OCI-LY7 (cell line): ENCODE data around the gene GPLD1. TPM values are rescaled to one million over a fixed set of nuclear protein-coding genes. Genes with fewer than 3 reads are reported as not detected.

Source experiments
- BruUV-seq: library from RNA; stranded (reverse); fragments of 400-500 nt; replicated peaks from 2 replicates; lab custom pipeline; 2021; lab: Mats Ljungman, UMichigan
- CTCF ChIA-PET: fragments of 300-600 bp; sonication (Branson Sonifier 250); formaldehyde crosslinking; loops from one replicate; lab custom pipeline; 2022; ENCODE audit warnings: antibody characterized with exemption; ENCODE audit not compliant: unreplicated experiment; lab: Charles Lee
- POLR2A ChIA-PET: fragments of 300-600 bp; sonication (Branson Sonifier 250); formaldehyde crosslinking; loops from one replicate; lab custom pipeline; 2022; ENCODE audit warnings: antibody characterized with exemption; lab: Charles Lee
- DNase-seq: peaks from one replicate; pipeline ENCODE4 v3.0.0-alpha.2; 2015; ENCODE audit warnings: low spot score
- H2AFZ ChIP-seq: fragments of 200-600 bp; sonication (generic), shearing (Covaris generic); 2 replicates; pipeline ENCODE4 v1.6.1; 2014; ENCODE audit warnings: mild to moderate bottlenecking, antibody characterized with exemption, low read length, moderate library complexity
- H3K27ac ChIP-seq: fragments of 200-600 bp; sonication (generic); 2 replicates; pipeline ENCODE4 v1.5.1; 2014; ENCODE audit warnings: mixed run types, low read depth, mild to moderate bottlenecking, moderate library complexity, low read length, inconsistent platforms; ENCODE audit not compliant: poor library complexity, severe bottlenecking
- H3K36me3 ChIP-seq: fragments of 200-600 bp; sonication (generic); 2 replicates; pipeline ENCODE4 v1.6.1; 2014; ENCODE audit warnings: mild to moderate bottlenecking, antibody characterized with exemption, low read length, moderate library complexity, mixed read lengths; ENCODE audit not compliant: insufficient read depth
- H3K4me1 ChIP-seq: fragments of 200-600 bp; sonication (generic); 2 replicates; pipeline ENCODE4 v1.5.1; 2014; ENCODE audit warnings: mild to moderate bottlenecking, low read length; ENCODE audit not compliant: insufficient read depth, poor library complexity, severe bottlenecking
- H3K4me2 ChIP-seq: fragments of 200-600 bp; sonication (generic); 2 replicates; pipeline ENCODE4 v1.6.1; 2014; ENCODE audit warnings: mild to moderate bottlenecking, low read length
- H3K4me3 ChIP-seq: fragments of 200-600 bp; sonication (generic); 2 replicates; pipeline ENCODE4 v1.5.1; 2014; ENCODE audit warnings: mild to moderate bottlenecking, low read depth, low read length; ENCODE audit not compliant: poor library complexity, severe bottlenecking
- H3K79me2 ChIP-seq: fragments of 200-600 bp; sonication (generic); 2 replicates; pipeline ENCODE4 v1.6.1; 2016; ENCODE audit warnings: low read depth, mild to moderate bottlenecking, low read length, moderate library complexity, mixed read lengths; ENCODE audit not compliant: insufficient read depth
- H3K9me2 ChIP-seq: fragments of 200-600 bp; sonication (generic); 2 replicates; pipeline ENCODE4 v1.6.1; 2016; ENCODE audit warnings: mild to moderate bottlenecking, low read length, mixed read lengths; ENCODE audit not compliant: insufficient read depth
- H3K9me3 ChIP-seq: fragments of 200-600 bp; sonication (generic); 2 replicates; pipeline ENCODE4 v1.6.1; 2014; ENCODE audit warnings: mild to moderate bottlenecking, mixed run types, low read length, mixed read lengths
- H4K20me1 ChIP-seq: fragments of 200-600 bp; sonication (generic); 2 replicates; pipeline ENCODE4 v1.6.1; 2014; ENCODE audit warnings: mild to moderate bottlenecking, antibody characterized with exemption, low read length, moderate library complexity, mixed read lengths; ENCODE audit not compliant: insufficient read depth
- EZH2phosphoT487 ChIP-seq: fragments of 200-600 bp; sonication (generic); IDR thresholded peaks from 2 replicates; pipeline ENCODE4 v1.6.1; 2018; ENCODE audit warnings: low read depth, borderline replicate concordance, mild to moderate bottlenecking, mixed run types, antibody characterized with exemption, low read length, moderate library complexity, mixed read lengths
- intact Hi-C: fragments of 100-400 bp; cut with micrococcal nuclease; formaldehyde crosslinking; loops from one replicate; pipeline ENCODE4 v1.10.0; 2022; ENCODE audit not compliant: unreplicated experiment
- total RNA-seq, 2 experiments: library from RNA; depleted of rRNA in 1 of 2; stranded (reverse); fragments of >200 nt in 1 of 2; shearing (Covaris generic) in 1 of 2; gene quantifications; 2 replicates each; pipeline ENCODE4 v1.2.3, GENCODE V29; 2014 to 2022
- TF ChIP-seq, protein P1 (sequence below): fragments of 200-600 bp; sonication (generic); conservative IDR thresholded peaks from 2 replicates; pipeline ENCODE4 v1.5.1; 2014; ENCODE audit warnings: mild to moderate bottlenecking, antibody characterized with exemption, low read length, moderate library complexity, mixed read lengths

Gene GPLD1
- total RNA-seq, 2 experiments from 2014 or later, result 55.6 to 60.7 TPM

DNA sequence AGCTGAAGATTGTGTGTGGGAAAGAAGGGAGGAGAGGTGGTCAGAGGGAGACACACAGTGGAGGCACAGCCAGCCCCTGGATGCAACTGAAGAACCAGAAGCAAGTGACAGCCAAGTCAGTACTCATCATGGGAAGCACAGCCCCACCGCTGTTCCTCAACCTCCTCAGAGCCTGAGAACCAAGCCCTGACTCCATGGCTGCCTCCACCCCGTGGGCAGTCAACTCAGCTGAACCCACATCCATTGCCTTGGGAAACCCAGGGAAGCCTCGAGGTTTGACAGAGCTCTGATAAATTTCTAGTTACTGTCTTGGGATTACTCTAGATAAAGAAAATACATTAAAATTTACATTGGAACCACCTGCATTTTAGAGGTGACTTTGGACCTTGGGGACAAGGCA lies 35.0 kb upstream of the GPLD1 start:
- POLR2A ChIA-PET, result interaction anchor here (0.7 to 18.0 kb wide), 6 partner anchors 12 to 198 kb away, joined by 3 to 586 read pairs (median 8); partner anchors contain the start of gene ALDH5A1

DNA sequence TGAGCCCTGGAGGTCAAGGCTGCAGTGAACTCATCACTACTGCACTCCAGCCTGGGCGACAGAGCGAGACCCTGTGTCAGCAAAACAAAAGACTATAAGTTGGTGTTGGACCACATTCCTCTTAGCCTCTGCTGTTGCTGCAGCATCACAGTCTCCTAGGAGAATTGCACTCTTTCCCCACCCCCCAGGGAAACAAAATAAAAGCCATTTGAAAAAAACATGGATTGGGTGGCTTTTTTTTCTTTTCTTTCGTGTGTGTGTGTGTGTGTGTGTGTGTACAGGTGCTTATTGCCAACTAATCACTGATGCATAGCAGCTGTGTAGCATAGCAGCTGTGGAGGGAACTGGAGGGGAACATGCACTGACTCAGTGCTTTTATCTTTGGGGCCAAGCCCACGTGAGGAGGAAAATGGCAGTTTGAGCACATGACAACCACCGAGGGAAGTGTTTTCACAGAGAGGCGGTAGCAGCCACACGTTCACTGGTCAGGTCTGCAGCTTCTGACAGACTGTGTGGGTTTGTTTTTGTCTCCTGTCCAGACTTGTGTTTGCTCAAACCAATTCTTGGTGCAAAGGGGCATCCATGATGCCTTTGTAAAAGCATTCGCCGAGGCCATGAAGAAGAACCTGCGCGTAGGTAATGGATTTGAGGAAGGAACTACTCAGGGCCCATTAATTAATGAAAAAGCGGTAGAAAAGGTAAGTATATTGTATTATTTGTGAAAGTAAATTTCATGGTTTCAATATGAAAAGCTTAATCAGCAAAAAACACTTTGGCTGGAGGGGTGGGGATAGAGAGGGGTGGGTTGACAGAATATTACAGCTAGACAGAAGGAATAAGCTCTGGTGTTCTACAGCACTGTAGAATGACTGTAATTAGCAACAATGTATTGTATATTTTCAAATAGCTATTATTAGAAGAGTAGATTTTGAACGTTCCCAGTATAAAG lies 33.1 kb upstream of the GPLD1 start:
- DNase-seq, result peak; percentile 99
- H3K36me3 ChIP-seq, result peaks cover 51% of the 10 kb centered on the region
- peaks cover 80% of the 10 kb centered on the region for H3K4me1 ChIP-seq
- BruUV-seq, result no TSS peak
- CTCF ChIA-PET, result interaction anchor here (0.6 to 3.6 kb wide), 5 partner anchors 9 to 414 kb away, joined by 3 to 41 read pairs (median 4); partner anchors contain the start of gene ALDH5A1
- no peaks in the 10 kb centered on the region for H3K9me3 ChIP-seq
- H3K79me2 ChIP-seq, result peaks cover 49% of the 10 kb centered on the region
- POLR2A ChIA-PET, result interaction anchor here (0.5 to 18.0 kb wide), 18 partner anchors 10 to 1983 kb away, joined by 3 to 586 read pairs (median 3); partner anchors contain the start of genes ACOT13, ALDH5A1, KIAA0319 and TDP2
- no peaks in the 10 kb centered on the region for H3K9me2 ChIP-seq
- peak overlapping the region; percentile 99 for H3K4me3 ChIP-seq
- no peak overlapping the region for H2AFZ ChIP-seq
- TF ChIP-seq, protein P1, sequence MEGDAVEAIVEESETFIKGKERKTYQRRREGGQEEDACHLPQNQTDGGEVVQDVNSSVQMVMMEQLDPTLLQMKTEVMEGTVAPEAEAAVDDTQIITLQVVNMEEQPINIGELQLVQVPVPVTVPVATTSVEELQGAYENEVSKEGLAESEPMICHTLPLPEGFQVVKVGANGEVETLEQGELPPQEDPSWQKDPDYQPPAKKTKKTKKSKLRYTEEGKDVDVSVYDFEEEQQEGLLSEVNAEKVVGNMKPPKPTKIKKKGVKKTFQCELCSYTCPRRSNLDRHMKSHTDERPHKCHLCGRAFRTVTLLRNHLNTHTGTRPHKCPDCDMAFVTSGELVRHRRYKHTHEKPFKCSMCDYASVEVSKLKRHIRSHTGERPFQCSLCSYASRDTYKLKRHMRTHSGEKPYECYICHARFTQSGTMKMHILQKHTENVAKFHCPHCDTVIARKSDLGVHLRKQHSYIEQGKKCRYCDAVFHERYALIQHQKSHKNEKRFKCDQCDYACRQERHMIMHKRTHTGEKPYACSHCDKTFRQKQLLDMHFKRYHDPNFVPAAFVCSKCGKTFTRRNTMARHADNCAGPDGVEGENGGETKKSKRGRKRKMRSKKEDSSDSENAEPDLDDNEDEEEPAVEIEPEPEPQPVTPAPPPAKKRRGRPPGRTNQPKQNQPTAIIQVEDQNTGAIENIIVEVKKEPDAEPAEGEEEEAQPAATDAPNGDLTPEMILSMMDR, result no peak
- no peak for TF ChIP-seq EZH2phosphoT487
- intact Hi-C loops, result loop anchor here (1.0 to 5.0 kb wide), 5 partner anchors 23 to 255 kb away; partner anchors contain the start of genes ACOT13 and TDP2
- H3K27ac ChIP-seq, result peak overlapping the region; percentile 98
- H3K4me2 ChIP-seq, result peak overlapping the region; percentile 88
- peaks cover 16% of the 10 kb centered on the region; the same call in 1 of the 2 replicates for H4K20me1 ChIP-seq

More for the DNA sequence above, 35.0 kb upstream of the GPLD1 start:
- peaks cover 61% of the 10 kb centered on the region for H3K36me3 ChIP-seq
- no peak overlapping the region for H2AFZ ChIP-seq
- peak overlapping the region; percentile 88 for H3K4me2 ChIP-seq
- peaks cover 63% of the 10 kb centered on the region for H3K4me1 ChIP-seq
- CTCF ChIA-PET, result interaction anchor here (0.7 kb wide), 1 partner anchor 30 kb away, joined by 3 read pairs; no protein-coding TSS in a partner anchor
- H4K20me1 ChIP-seq, result peaks cover 16% of the 10 kb centered on the region; the same call in 1 of the 2 replicates
- TF ChIP-seq EZH2phosphoT487, result no peak
- TF ChIP-seq, protein P1, result no peak
- no peaks in the 10 kb centered on the region for H3K9me3 ChIP-seq
- no TSS peak for BruUV-seq
- no peaks in the 10 kb centered on the region for H3K9me2 ChIP-seq
- peak overlapping the region; percentile 99 for H3K4me3 ChIP-seq
- H3K27ac ChIP-seq, result peak overlapping the region; percentile 98
- no peak for DNase-seq
- peaks cover 68% of the 10 kb centered on the region for H3K79me2 ChIP-seq
- intact Hi-C loops, result loop anchor here (1.0 to 5.0 kb wide), 4 partner anchors 57 to 253 kb away; no protein-coding TSS in a partner anchor
